ENCODE measurements around the gene ING5.

The ING5 gene

DNA sequence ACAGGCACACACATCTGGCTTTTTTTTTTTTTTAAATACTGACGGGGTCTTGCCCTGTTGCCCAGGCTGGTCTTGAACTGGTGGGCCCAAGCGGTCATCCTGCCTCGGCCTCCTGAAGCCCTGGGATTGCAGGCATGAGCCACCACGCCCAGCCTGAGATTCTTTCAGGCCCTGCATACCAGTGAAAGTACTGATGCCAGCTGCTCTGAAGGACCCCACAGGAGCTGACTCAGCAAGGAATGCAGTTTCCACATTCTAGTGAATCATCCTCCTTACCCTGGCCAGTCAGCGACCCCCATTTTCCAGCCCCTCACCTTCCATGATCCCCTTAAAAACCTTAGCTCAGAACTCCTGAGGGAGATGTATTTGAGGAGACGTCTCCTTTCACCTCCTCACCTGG, 9.4 kb upstream of the ING5 start:
- in situ Hi-C loops (cut with HindIII; ENCODE audit: low pct_ligation_motif_present, low sequenced_read_pairs): no loop called here
- no peaks in the 10 kb centered on the region for H3K27me3 ChIP-seq (replicated peaks)
- H3K27ac ChIP-seq: no peak overlapping the region
- TF ChIP-seq, protein P1, sequence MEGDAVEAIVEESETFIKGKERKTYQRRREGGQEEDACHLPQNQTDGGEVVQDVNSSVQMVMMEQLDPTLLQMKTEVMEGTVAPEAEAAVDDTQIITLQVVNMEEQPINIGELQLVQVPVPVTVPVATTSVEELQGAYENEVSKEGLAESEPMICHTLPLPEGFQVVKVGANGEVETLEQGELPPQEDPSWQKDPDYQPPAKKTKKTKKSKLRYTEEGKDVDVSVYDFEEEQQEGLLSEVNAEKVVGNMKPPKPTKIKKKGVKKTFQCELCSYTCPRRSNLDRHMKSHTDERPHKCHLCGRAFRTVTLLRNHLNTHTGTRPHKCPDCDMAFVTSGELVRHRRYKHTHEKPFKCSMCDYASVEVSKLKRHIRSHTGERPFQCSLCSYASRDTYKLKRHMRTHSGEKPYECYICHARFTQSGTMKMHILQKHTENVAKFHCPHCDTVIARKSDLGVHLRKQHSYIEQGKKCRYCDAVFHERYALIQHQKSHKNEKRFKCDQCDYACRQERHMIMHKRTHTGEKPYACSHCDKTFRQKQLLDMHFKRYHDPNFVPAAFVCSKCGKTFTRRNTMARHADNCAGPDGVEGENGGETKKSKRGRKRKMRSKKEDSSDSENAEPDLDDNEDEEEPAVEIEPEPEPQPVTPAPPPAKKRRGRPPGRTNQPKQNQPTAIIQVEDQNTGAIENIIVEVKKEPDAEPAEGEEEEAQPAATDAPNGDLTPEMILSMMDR (IDR thresholded peaks at IDR 0.05; ENCODE audit: low read depth, low read length, missing control alignments): no peak
- peaks cover 19% of the 10 kb centered on the region for H3K36me3 ChIP-seq (replicated peaks)
- no peak overlapping the region for H3K4me3 ChIP-seq (ENCODE audit: low read depth, low read length)
- peak; percentile 74 for DNase-seq

- in situ Hi-C loops (cut with HindIII; ENCODE audit: low pct_ligation_motif_present, low sequenced_read_pairs): no loop called here
- TF ChIP-seq, protein P1 (IDR thresholded peaks at IDR 0.05; ENCODE audit: low read depth, low read length, missing control alignments): no peak
- Histone ChIP-seq H3K27ac (no peak overlapping the region), H3K4me3 (ENCODE audit: low read depth, low read length) (no peak overlapping the region), H3K27me3 (replicated peaks) (no peaks in the 10 kb centered on the region), H3K36me3 (replicated peaks) (peaks cover 10% of the 10 kb centered on the region)
- DNase-seq: no peak
Observed at GRCh38 chr2:241695651-241696050, 6.2 kb upstream of the ING5 start.

GRCh38 chr2:241701149-241701398, 765 bp upstream of the ING5 start:
- H3K27ac ChIP-seq: peak overlapping the region; percentile 61
- TF ChIP-seq, protein P1 (IDR thresholded peaks at IDR 0.05; ENCODE audit: low read depth, low read length, missing control alignments): peak; percentile 56
- peak; percentile 55 for DNase-seq
- H3K36me3 ChIP-seq (replicated peaks): peaks cover 10% of the 10 kb centered on the region
- H3K4me3 ChIP-seq (ENCODE audit: low read depth, low read length): peak overlapping the region; percentile 69
- in situ Hi-C loops (cut with HindIII; ENCODE audit: low pct_ligation_motif_present, low sequenced_read_pairs): no loop called here
- no peaks in the 10 kb centered on the region for H3K27me3 ChIP-seq (replicated peaks)

- Histone ChIP-seq H3K4me3 (ENCODE audit: low read depth, low read length) (peak overlapping the region; percentile 78), H3K27ac (peak overlapping the region; percentile 75), H3K36me3 (replicated peaks) (peaks cover 20% of the 10 kb centered on the region), H3K27me3 (replicated peaks) (no peaks in the 10 kb centered on the region)
- TF ChIP-seq, protein P1 (IDR thresholded peaks at IDR 0.05; ENCODE audit: low read depth, low read length, missing control alignments): peak; percentile 50
- in situ Hi-C loops (cut with HindIII; ENCODE audit: low pct_ligation_motif_present, low sequenced_read_pairs): no loop called here
- DNase-seq: peak; percentile 52
Observed at GRCh38 chr2:241702155-241703031, 554 bp downstream of the ING5 start.

- H3K27me3 ChIP-seq (replicated peaks): no peaks in the 10 kb centered on the region
- H3K27ac ChIP-seq: peak overlapping the region; percentile 75
- H3K4me3 ChIP-seq (ENCODE audit: low read depth, low read length): peak overlapping the region; percentile 78
- TF ChIP-seq, protein P1 (IDR thresholded peaks at IDR 0.05; ENCODE audit: low read depth, low read length, missing control alignments): peak; percentile 40
- in situ Hi-C loops (cut with HindIII; ENCODE audit: low pct_ligation_motif_present, low sequenced_read_pairs): no loop called here
- DNase-seq: no peak
- H3K36me3 ChIP-seq (replicated peaks): peaks cover 25% of the 10 kb centered on the region
Observed at GRCh38 chr2:241703032-241703604, 1.3 kb downstream of the ING5 start.
